NCI-H526 (cell line): ENCODE data around the gene APH1A.
"Not testable (repeated sequence)": the region's sequence is repeated elsewhere in the genome, so short reads cannot be mapped to it uniquely, and the experiment has no call there.

ENCODE experiments used
- DNase-seq, 2 experiments: peaks; one replicate each; lab custom pipeline; 2025; lab: John Stamatoyannopoulos, UW

Gene APH1A

GRCh38 chr1:150268705-150269403 lies at the start of gene APH1A:
TSS of gene APH1A (minus strand) at chr1:150269016. CDS start at chr1:150268810, 206 bp downstream.
- peak; percentile 98 to 100 for DNase-seq

- not testable (repeated sequence) for DNase-seq
Observed at GRCh38 chr1:150314691-150315090, 45.9 kb upstream of the APH1A start.

GRCh38 chr1:150311762-150312161 lies 42.9 kb upstream of the APH1A start:
- peak; percentile 41 to 53 for DNase-seq

GRCh38 chr1:150309758-150310508 lies 41.1 kb upstream of the APH1A start:
- DNase-seq, result no peak

GRCh38 chr1:150308585-150308984 lies 39.8 kb upstream of the APH1A start:
- not testable (repeated sequence) for DNase-seq

- no peak for DNase-seq
Observed at GRCh38 chr1:150302902-150303301, 34.1 kb upstream of the APH1A start.

GRCh38 chr1:150302338-150302737 lies 33.5 kb upstream of the APH1A start:
- peak; percentile 99 to 100 for DNase-seq

GRCh38 chr1:150299716-150300115 lies 30.9 kb upstream of the APH1A start:
- DNase-seq, result no peak

GRCh38 chr1:150295476-150295875 lies 26.7 kb upstream of the APH1A start:
- DNase-seq, result no peak

- DNase-seq, result peak; percentile 98 to 99
Observed at GRCh38 chr1:150293433-150294253, 24.8 kb upstream of the APH1A start, which contains the start of gene MRPS21. TSS of gene MRPS21 (plus strand) at chr1:150293861. CDS start at chr1:150294367, 506 bp downstream.

GRCh38 chr1:150288822-150289221 lies 20.0 kb upstream of the APH1A start:
- DNase-seq, result peak; percentile 76 to 79

- DNase-seq, result no peak
Observed at GRCh38 chr1:150288382-150288781, 19.6 kb upstream of the APH1A start.

- peak in 1 of 2 experiments; percentile 46 for DNase-seq
Observed at GRCh38 chr1:150283260-150283659, 14.4 kb upstream of the APH1A start.

- DNase-seq, result peak in 1 of 2 experiments; percentile 98
Observed at GRCh38 chr1:150282558-150282958, 13.7 kb upstream of the APH1A start.

GRCh38 chr1:150281758-150282557 lies 13.1 kb upstream of the APH1A start, which contains the start of gene CIART:
TSS of gene CIART (plus strand) at chr1:150282554. CDS start at chr1:150283268, 714 bp downstream.
- peak; percentile 100 for DNase-seq

- DNase-seq, result peak; percentile 75 to 94
Observed at GRCh38 chr1:150281221-150281757, 12.5 kb upstream of the APH1A start.

GRCh38 chr1:150280138-150280707 lies 11.4 kb upstream of the APH1A start:
- no peak for DNase-seq

GRCh38 chr1:150273311-150273710 lies 4.5 kb upstream of the APH1A start:
- DNase-seq, result no peak

GRCh38 chr1:150271291-150271959 lies 2.6 kb upstream of the APH1A start:
- no peak for DNase-seq

- DNase-seq, result no peak
Observed at GRCh38 chr1:150269451-150269850, 635 bp upstream of the APH1A start.
